Endothelial cell of umbilical vein (primary cell): ENCODE measurements around the gene KLF2.

Experiments used
- EZH2 ChIP-seq: IDR thresholded peaks from 2 replicates; pipeline ENCODE4 v1.6.1; 2012; ENCODE audit warnings: borderline replicate concordance, low read depth, mild to moderate bottlenecking, moderate library complexity, low read length, inconsistent platforms; ENCODE audit not compliant: severe bottlenecking
- FOS ChIP-seq: IDR thresholded peaks from 2 replicates; pipeline ENCODE4 v1.6.1; 2011; ENCODE audit warnings: mild to moderate bottlenecking, low read length, moderate library complexity, borderline replicate concordance; ENCODE audit not compliant: insufficient read depth
- MYC ChIP-seq: IDR thresholded peaks from one replicate; pipeline ENCODE4 v1.6.1; 2011; ENCODE audit warnings: mild to moderate bottlenecking, low read depth, low read length
- POLR2A ChIP-seq: IDR thresholded peaks from 2 replicates; pipeline ENCODE4 v1.6.1; 2012; ENCODE audit warnings: low read depth, mild to moderate bottlenecking, control low read depth, low read length
- POLR2AphosphoS5 ChIP-seq: IDR thresholded peaks from 2 replicates; pipeline ENCODE4 v1.6.1; 2012; ENCODE audit warnings: low read depth, mild to moderate bottlenecking, control low read depth, low read length, moderate library complexity; ENCODE audit not compliant: insufficient read depth
- TF ChIP-seq, protein P1 (sequence below), 2 donors: IDR thresholded peaks; 1 replicate in 1 of 2; 2 replicates in 1 of 2; pipeline ENCODE4 v1.5.1; 2011; ENCODE audit warnings: low read length in 2 of 2, mild to moderate bottlenecking in 2 of 2, moderate library complexity in 2 of 2, control low read depth in 1 of 2, inconsistent platforms in 1 of 2, low read depth in 1 of 2; ENCODE audit not compliant: insufficient read depth in 1 of 2; ENCODE audit errors: extremely low read depth in 1 of 2
- TF ChIP-seq, protein P2 (sequence below): IDR thresholded peaks from 2 replicates; pipeline ENCODE4 v1.6.1; 2011; ENCODE audit not compliant: insufficient read depth, insufficient read length

DNA sequence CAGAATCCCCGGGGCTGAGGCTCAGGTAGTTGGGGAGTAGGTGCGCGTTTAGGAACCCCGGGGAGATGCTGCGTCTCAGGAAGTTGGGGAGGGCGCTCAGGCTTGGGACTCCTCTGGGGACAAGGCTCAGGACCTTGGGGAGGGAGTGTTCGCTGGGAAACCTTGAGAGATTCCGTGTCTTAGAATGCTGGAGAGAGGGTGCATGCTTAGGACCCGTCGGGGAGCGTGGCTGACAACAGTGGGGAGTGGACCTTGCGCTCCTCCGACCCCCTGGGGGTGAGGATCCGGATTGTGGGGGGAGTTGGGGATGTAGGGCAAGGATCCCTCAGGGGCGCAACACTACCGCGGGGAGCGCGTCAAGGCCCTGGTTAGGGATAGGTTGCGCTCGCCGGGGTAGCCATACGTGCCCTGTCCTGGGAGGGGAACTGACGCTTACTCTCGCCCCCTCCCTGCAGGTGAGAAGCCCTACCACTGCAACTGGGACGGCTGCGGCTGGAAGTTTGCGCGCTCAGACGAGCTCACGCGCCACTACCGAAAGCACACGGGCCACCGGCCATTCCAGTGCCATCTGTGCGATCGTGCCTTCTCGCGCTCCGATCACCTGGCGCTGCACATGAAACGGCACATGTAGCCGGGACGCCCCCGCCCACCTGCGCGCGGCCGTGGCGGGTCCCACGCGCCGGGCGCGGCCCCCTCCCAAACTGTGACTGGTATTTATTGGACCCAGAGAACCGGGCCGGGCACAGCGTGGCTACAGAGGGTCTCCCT is 2.0 kb downstream of the KLF2 start:
- TF ChIP-seq, protein P1, sequence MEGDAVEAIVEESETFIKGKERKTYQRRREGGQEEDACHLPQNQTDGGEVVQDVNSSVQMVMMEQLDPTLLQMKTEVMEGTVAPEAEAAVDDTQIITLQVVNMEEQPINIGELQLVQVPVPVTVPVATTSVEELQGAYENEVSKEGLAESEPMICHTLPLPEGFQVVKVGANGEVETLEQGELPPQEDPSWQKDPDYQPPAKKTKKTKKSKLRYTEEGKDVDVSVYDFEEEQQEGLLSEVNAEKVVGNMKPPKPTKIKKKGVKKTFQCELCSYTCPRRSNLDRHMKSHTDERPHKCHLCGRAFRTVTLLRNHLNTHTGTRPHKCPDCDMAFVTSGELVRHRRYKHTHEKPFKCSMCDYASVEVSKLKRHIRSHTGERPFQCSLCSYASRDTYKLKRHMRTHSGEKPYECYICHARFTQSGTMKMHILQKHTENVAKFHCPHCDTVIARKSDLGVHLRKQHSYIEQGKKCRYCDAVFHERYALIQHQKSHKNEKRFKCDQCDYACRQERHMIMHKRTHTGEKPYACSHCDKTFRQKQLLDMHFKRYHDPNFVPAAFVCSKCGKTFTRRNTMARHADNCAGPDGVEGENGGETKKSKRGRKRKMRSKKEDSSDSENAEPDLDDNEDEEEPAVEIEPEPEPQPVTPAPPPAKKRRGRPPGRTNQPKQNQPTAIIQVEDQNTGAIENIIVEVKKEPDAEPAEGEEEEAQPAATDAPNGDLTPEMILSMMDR (IDR thresholded peaks at IDR 0.05; ENCODE audit: extremely low read depth in 1 of 2, insufficient read depth in 1 of 2, low read depth in 1 of 2, low read length in 2 of 2), result peak in 1 of 2 donors; percentile 0
- TF ChIP-seq POLR2A, result peak; percentile 6
- TF ChIP-seq MYC, result no peak
- TF ChIP-seq, protein P2, sequence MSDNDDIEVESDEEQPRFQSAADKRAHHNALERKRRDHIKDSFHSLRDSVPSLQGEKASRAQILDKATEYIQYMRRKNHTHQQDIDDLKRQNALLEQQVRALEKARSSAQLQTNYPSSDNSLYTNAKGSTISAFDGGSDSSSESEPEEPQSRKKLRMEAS, result no peak
- peak; percentile 43 for TF ChIP-seq POLR2AphosphoS5
- no peak for TF ChIP-seq FOS
- no peak for TF ChIP-seq EZH2
